ENCODE measurements around the gene SEMA4B. TPM values are rescaled to one million over a fixed set of nuclear protein-coding genes. Genes with fewer than 3 reads are reported as not detected.

The SEMA4B gene
- polyA plus RNA-seq, 3 donors: 4.7 to 39.1 (median 23.3) TPM

DNA sequence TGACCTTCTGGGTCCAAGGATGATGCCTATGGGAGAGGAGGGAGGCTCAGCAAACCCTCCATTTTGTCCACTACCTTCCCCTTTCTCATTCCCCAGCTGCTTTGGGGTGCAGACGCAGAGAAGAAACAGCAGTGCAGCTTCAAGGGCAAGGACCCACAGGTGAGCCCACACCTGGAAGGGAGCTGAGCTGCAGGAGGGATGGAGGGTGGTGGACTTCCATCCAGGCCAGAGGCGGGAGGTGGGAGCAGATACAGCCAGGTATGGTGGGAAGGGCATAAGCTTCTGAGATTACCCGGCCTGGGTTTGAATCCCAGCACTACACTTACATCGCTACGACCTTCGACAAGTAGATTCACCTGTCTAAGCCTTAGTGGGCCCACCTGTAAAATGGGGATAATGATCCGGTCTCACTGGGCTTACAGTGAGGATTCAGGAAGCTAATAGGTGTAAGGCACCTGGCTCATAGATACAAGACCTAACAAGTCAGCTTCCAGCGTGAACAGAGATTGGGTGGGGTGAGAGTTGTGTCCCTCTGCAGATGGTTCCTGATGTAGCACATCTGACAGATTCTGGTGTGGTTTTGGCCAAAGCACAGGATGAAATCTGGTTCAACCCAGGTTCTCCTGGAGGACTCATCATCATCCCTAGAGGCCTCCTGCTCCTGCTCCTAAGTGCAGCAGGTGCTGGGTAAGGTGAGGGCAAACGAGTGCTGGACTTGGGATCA is 16.7 kb downstream of the SEMA4B start:
- 74 to 93% (median 86%) methylated on average over 9 of the region's 9 CpGs for WGBS, 3 donors
- H3K27ac ChIP-seq (ENCODE audit: low read depth, low read length): no peak overlapping the region

DNA sequence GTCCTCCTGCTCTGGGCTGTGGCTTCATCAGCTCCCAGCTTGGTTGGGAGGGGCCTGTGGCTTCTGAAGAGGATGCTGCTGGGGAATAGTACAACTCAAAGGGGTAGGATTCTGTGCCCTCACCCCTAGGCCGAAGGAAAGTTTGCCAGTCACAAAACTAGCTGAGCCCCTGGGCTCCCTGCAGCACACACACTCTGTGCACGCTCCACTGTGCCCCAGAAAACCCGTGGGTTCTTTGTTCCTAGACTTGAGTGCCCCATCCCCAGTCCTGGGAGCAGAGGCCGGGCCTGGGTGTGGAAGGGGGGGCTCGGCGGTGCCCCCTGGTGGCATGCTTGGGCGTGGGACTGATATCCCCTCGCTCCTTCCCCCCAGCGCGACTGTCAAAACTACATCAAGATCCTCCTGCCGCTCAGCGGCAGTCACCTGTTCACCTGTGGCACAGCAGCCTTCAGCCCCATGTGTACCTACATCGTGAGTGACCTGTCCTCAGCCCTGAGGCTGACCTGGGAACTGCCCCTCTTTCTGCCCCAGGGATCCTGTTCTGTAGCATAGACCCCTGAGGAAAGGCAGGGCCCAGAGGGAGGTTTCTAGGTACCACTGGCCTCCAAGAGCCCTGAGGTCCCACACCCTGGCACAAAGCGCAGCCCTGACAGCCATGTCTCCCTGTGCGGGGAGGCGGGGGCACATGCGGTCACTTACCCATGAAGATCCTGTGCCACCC is 18.5 kb downstream of the SEMA4B start:
- H3K27ac ChIP-seq (ENCODE audit: low read depth, low read length): no peak overlapping the region
- WGBS, 3 donors: 54 to 72% (median 68%) methylated on average over 17 of the region's 17 CpGs

DNA sequence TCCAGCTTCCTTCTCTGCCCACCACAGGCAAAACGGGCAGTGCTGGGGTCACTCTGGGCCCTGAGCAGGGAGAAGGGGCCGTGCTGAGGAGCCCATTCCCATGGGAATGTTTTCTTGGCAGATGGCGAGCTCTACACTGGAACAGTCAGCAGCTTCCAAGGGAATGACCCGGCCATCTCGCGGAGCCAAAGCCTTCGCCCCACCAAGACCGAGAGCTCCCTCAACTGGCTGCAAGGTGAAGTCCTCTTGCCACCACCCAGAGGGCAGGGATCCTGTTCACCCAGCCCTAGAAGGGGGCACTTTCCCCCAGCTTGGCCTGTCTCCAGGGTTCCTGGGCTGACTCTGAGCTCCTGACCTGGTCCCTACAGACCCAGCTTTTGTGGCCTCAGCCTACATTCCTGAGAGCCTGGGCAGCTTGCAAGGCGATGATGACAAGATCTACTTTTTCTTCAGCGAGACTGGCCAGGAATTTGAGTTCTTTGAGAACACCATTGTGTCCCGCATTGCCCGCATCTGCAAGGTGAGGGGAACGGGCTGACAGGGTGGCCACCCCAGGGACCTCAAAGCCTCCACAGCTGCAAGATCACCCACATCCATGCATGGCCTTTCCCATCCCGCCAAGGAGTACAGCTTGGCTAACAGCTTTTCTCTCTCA is 20.2 kb downstream of the SEMA4B start:
- WGBS, 3 donors: 29 to 52% (median 45%) methylated on average over 13 to 14 of the region's 14 CpGs
- no peak overlapping the region for H3K27ac ChIP-seq (ENCODE audit: low read depth, low read length)

DNA sequence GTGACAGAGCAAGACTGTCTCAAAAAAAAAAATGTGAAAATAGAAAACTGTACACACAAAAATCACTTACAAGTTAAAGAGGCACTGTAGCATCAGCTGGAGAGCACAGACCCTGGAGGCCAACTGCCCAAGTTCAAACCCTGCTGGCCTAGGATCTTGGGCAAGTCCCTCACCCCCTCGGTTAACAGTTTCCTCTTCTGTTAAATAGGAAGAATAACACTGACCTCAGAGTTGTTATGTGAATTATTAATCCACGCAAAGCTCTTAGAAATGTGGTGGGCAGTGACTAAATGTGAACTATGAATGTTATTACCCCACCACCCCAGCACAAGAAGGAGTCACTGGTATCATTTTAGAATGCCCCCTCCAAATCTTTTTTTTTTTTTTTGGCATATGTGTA is 21.4 kb downstream of the SEMA4B start:
- WGBS, 3 donors: 54 to 77% (median 60%) methylated on average over 2 of the region's 2 CpGs
- no peak overlapping the region for H3K27ac ChIP-seq (ENCODE audit: low read depth, low read length)

DNA sequence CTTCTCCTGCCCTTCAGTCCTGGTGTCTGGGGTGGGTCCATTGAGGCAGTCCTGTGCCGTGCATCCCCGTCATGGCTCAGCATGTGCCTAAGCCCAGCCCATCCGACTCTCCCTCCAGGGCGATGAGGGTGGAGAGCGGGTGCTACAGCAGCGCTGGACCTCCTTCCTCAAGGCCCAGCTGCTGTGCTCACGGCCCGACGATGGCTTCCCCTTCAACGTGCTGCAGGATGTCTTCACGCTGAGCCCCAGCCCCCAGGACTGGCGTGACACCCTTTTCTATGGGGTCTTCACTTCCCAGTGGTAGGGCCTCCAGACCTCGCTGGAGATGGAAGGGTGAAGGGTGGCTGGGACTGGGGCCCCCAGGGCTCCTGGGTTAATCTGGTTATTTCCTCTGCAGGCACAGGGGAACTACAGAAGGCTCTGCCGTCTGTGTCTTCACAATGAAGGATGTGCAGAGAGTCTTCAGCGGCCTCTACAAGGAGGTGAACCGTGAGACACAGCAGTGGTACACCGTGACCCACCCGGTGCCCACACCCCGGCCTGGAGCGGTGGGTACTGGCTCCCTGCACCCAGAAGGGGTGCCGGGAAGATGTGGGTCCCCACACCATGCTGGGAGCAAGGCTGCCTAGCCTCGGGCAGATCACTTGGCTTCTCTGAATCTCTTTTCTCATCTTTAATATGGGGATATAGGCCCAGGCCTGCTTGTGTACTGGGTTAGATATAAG is 22.5 kb downstream of the SEMA4B start:
- WGBS, 3 donors: 88 to 93% (median 92%) methylated on average over 22 of the region's 22 CpGs

DNA sequence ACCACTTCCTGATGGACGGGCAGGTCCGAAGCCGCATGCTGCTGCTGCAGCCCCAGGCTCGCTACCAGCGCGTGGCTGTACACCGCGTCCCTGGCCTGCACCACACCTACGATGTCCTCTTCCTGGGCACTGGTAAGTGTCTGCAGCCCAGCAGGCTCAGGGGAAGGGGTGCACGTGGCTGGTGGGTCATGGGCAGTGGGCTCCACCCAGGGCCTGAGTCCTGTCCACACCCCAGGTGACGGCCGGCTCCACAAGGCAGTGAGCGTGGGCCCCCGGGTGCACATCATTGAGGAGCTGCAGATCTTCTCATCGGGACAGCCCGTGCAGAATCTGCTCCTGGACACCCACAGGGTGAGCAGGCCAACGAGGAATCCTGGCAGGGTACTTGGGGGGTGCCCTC is 23.9 kb downstream of the SEMA4B start:
- H3K27ac ChIP-seq (ENCODE audit: low read depth, low read length): no peak overlapping the region
- 87 to 91% (median 89%) methylated on average over 17 of the region's 17 CpGs for WGBS, 3 donors

More for the DNA sequence above, 22.5 kb downstream of the SEMA4B start:
- no peak overlapping the region for H3K27ac ChIP-seq (ENCODE audit: low read depth, low read length)

DNA sequence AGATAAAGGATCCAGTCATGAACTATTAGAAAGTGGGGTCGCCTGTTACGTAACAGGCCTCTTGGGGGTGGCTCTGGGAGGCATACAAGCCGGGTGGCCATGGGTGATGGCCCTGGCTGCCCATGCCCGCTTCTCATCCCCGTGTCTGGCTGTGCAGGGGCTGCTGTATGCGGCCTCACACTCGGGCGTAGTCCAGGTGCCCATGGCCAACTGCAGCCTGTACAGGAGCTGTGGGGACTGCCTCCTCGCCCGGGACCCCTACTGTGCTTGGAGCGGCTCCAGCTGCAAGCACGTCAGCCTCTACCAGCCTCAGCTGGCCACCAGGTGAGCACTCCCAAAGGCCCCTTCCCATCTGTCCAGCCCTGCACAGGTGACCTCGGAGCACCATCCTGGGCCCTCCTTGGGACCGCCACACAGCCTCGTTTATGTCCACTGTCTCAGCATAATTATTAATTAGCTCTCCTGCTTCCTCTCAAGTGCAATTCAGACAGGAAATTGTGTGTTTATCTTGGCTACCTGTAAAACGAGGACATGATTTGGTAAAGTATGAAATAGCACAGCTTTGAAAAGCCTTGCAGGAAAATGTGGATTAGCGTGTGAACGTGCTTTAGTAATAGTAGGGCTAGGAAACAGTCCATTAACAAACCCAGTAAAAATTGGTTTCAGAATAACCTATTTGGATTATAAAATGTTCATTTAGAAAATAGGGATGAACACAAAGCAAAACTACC is 24.5 kb downstream of the SEMA4B start:
- no peak overlapping the region for H3K27ac ChIP-seq (ENCODE audit: low read depth, low read length)
- 77 to 79% (median 79%) methylated on average over 18 of the region's 18 CpGs for WGBS, 3 donors

DNA sequence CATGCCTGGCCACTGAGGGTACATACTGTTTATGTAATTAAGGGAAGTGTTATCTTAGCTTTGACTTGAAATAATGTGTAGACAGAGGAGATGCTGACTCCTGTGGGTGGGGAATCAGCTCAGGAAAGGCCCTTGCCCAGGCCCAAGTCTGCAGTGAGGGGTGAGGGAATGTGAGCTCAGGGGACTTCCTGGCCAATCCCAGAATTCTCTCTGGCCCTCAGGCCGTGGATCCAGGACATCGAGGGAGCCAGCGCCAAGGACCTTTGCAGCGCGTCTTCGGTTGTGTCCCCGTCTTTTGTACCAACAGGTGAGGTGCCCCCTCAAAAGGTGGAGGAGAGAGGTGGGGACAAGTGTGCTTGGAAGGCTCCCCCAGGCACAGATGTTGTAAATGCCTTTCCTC is 26.2 kb downstream of the SEMA4B start:
- 92 to 94% (median 93%) methylated on average over 7 of the region's 7 CpGs for WGBS, 3 donors
- H3K27ac ChIP-seq (ENCODE audit: low read depth, low read length): no peak overlapping the region

DNA sequence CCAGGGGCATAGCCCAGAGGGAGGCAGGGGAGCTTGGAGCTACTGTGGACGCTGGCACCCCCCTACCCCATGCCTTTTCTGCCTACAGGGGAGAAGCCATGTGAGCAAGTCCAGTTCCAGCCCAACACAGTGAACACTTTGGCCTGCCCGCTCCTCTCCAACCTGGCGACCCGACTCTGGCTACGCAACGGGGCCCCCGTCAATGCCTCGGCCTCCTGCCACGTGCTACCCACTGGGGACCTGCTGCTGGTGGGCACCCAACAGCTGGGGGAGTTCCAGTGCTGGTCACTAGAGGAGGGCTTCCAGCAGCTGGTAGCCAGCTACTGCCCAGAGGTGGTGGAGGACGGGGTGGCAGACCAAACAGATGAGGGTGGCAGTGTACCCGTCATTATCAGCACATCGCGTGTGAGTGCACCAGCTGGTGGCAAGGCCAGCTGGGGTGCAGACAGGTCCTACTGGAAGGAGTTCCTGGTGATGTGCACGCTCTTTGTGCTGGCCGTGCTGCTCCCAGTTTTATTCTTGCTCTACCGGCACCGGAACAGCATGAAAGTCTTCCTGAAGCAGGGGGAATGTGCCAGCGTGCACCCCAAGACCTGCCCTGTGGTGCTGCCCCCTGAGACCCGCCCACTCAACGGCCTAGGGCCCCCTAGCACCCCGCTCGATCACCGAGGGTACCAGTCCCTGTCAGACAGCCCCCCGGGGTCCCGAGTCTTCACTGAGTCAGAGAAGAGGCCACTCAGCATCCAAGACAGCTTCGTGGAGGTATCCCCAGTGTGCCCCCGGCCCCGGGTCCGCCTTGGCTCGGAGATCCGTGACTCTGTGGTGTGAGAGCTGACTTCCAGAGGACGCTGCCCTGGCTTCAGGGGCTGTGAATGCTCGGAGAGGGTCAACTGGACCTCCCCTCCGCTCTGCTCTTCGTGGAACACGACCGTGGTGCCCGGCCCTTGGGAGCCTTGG is 27.0 kb downstream of the SEMA4B start:
- no peak overlapping the region for H3K27ac ChIP-seq (ENCODE audit: low read depth, low read length)
- WGBS, 3 donors: 47 to 92% (median 88%) methylated on average over 36 to 38 of the region's 38 CpGs

DNA sequence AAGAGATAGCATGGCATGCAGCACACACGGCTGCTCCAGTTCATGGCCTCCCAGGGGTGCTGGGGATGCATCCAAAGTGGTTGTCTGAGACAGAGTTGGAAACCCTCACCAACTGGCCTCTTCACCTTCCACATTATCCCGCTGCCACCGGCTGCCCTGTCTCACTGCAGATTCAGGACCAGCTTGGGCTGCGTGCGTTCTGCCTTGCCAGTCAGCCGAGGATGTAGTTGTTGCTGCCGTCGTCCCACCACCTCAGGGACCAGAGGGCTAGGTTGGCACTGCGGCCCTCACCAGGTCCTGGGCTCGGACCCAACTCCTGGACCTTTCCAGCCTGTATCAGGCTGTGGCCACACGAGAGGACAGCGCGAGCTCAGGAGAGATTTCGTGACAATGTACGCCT is 27.8 kb downstream of the SEMA4B start:
- 62 to 91% (median 86%) methylated on average over 15 of the region's 15 CpGs for WGBS, 3 donors
- no peak overlapping the region for H3K27ac ChIP-seq (ENCODE audit: low read depth, low read length)

DNA sequence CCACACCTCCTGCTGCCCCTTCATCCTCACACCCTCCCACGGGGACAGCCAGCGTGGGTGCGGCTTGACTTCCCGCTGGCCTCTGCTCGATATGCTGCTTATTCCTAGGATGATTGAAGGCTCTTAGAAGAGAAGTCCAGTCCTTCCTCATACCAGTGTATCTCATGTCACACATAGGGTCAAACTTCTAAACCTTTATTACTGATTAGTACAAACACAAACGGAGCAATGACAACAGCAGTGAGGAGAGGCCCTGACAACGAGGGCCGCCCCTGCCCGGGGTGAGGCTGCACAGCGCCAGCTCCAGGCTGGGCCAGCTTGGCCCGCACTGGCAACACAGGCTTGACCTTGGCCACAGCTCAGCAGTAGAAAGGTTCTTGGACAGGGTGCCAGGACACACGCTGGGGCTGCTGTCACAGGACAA is 29.0 kb downstream of the SEMA4B start:
- no peak overlapping the region for H3K27ac ChIP-seq (ENCODE audit: low read depth, low read length)
- 24 to 79% (median 65%) methylated on average over 12 of the region's 12 CpGs for WGBS, 3 donors

DNA sequence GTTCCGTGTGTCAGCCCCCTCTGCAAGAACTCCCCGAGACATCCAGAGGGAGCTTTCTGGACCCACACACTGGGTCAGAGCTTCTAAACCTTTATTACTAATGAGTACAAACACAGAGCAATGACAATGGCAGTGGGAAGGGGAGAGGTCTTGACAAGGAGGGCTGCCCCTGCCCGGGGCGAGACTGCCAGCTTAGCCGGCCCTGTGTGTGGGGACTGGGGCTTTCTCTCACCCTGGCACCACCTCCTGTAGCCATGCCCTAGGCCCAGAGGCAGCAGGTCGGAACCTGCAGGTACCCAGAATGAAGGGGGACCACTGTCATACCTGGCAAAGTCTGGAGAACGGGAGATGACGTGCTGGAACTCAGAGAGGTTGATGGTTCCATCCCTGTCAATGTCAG is 29.5 kb downstream of the SEMA4B start:
- H3K27ac ChIP-seq (ENCODE audit: low read depth, low read length): no peak overlapping the region
- WGBS, 3 donors: 38 to 95% (median 80%) methylated on average over 8 of the region's 8 CpGs

DNA sequence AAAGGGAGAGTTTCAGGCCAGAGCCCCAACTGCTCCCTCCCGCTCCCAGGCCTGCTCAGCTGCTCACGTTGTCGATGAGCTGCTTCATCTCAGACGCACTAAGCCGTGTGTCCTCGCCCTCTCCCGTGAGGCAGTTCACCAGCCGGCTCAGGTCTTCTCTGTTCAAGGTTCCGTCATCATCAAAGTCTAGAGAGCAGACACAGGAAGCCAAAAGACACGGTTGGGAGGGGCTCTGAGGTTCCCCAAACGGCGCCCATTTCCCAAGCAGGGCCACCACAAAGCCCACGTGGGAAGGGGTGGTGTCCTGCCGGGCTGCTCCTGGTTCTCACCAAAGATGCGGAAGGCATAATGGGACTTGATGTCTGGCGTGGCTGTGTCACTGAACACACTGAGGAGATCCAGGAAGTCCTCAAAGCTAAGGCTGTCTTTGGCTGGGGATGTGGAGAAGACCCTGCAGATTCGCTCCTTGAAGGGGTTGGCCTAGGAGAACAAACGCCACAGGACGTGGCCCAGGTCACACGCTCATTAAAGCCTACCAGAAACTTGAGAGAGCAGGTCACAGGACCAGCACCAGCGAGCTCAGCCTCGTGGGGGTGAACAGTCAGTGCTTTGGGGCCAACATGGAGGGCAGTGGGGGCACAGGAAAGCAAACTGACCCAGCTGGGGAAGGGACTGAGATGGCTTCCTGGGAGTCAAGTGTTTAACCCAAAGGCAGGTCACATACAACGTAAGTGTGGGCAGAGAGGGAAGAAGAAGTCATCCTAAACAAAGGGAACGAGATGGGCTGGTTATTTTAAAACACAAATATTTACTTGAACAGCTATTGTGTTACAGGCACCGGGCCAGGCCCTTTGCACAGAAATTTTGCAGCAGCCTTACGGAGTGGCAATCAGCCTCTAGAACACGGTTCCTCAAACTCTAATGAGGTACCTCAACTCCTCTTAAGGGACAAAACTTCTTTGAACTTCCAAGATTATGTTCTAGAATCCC is 30.2 kb downstream of the SEMA4B start:
- no peak overlapping the region for H3K27ac ChIP-seq (ENCODE audit: low read depth, low read length)
- 39 to 60% (median 52%) methylated on average over 27 of the region's 27 CpGs for WGBS, 3 donors

DNA sequence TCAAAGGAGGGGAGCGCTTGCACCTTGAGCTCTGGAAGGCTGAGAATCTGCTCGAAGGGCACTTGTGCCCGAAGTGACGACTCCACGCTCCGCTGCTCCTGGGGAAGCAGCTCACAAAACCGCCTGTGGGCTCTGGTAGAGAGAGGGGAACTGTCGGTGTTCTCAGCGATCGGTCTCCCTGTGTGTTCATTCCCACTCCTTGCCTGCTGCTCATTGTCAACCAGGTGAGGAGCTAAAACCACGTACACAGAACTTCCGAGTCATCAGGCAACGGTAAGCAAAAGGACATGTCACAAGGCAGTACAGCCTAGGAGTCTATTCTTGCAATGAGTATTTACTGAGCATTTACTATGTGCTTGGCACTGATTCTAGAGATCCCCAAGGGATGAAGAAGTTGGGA is 31.1 kb downstream of the SEMA4B start:
- H3K27ac ChIP-seq (ENCODE audit: low read depth, low read length): no peak overlapping the region
- 41 to 89% (median 89%) methylated on average over 13 of the region's 13 CpGs for WGBS, 3 donors

DNA sequence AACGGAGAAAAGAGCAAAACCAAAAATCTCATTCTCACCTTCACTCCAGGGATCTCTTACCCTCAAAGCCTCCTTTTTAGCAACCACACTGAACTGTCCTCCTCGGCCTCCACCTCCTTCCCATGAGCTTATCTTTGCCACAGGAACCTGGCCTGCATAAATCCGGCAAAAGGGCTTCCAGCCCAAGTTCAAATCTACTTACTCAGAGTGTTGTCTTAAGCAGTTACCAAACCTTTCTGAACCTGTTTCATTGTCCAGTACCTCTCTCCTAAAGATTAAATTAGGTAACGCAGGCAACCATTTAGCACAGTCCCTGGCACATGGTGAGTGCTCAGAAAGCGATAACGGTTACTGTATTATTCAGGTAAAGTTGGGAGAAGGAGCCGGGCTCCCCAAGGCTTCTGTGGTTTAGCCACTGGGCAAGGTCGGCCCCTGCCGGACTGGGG is 31.8 kb downstream of the SEMA4B start:
- H3K27ac ChIP-seq (ENCODE audit: low read depth, low read length): no peak overlapping the region
- WGBS, 3 donors: 5 to 14% (median 8%) methylated on average over 9 of the region's 9 CpGs

All from adipose tissue (tissue), 3 donors.